Bone marrow (tissue), 2 donors: Measurements from ENCODE around the gene TSPAN14.

ENCODE experiments used
- DNase-seq, 2 donors: peaks; one replicate each; lab custom pipeline; 2025; lab: John Stamatoyannopoulos, UW

TSPAN14 gene

DNA sequence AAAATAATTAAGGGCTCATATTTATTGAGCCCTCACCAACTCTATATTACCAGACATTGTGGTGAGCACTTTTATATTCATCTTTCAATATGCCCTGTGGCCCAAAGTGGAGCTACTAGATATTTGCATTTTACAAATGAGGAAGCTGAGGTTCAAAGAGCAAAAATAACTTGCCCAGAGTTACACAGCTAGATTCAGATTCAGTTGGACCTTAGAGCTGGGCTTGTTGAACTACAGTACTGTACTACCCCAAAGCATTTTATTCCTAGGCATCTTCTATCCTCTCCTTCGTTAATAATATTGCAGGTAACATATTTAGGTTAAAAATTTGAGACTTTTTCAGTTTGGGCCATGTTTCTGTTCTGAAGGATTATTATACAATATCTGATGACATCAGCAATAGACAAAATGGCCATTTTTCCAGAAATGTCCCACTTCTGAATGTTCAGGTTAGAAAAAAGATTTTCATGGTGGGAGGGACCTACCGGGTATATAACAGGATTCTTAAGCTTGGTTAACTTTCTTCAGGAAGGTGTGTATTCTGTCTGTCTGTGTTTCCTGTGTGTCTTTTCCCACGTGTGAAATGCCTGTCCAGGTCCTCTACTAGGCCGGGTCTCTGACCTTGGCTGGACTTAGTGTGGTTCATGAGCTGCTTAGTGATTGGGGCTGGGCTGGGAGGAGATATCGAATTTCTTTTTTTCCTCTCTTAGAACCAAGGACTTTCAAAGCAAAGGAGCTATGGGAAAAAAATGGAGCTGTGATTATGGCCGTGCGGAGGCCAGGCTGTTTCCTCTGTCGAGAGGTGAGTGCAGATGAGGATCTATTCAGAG, 32.2 kb upstream of the TSPAN14 start:
- DNase-seq, result no peak

DNA sequence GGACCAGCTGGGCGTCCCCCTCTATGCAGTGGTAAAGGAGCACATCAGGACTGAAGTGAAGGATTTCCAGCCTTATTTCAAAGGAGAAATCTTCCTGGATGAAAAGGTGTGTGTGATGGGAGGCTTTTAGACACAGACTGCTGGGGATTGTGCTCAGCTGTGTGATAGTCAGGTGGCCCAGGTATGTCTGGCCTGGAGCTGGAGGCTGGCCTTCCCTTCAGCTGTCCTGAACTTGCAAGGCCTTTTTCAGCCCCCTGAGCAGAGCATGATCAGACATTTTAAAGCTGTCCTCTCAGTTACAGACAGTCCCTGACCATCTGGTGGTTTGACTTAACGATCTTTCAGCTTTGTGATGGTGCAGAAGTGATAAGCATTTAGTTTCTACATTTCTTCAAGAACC, 28.2 kb upstream of the TSPAN14 start:
- DNase-seq, result no peak

DNA sequence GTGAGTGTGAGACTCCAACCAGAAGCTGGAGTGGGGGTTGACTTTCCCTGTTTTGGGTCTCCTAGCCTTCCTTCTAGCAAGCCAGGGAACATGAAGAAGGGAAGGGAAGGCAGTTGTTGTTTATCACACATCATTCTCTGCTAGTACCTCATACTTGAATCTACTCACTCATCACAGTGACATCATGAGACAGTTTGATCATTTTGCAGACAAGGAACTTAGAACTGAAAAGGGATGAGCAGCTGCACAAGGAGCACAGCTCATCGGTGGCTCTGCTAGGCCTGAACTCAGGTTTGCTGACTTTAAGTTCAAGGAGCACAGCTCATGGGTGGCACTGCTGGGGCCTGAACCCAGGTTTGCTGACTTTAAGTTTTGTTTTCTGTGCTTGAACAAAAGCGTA, 26.6 kb upstream of the TSPAN14 start:
- DNase-seq, result no peak

DNA sequence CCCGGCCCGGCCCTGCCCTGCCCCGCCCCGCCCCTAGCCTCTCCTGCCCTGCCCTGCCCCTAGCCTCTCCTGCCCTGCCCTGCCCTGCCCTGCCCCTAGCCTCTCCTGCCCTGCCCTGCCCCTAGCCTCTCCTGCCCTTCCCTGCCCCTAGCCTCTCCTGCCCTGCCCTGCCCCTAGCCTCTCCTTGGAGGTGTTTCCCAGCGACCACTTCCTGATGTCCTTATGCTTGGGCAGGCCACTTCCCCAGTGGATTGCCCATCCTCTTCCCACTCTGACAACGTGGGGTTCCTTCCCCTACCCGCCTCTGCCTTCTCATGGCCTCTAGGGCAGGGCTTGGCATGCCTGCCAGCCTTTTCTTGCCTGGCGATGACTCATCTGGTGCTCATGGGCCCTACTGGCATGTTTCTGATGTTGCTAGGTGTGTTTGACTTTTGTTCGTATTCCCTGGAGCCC, 24.6 kb upstream of the TSPAN14 start:
- DNase-seq, result no peak

DNA sequence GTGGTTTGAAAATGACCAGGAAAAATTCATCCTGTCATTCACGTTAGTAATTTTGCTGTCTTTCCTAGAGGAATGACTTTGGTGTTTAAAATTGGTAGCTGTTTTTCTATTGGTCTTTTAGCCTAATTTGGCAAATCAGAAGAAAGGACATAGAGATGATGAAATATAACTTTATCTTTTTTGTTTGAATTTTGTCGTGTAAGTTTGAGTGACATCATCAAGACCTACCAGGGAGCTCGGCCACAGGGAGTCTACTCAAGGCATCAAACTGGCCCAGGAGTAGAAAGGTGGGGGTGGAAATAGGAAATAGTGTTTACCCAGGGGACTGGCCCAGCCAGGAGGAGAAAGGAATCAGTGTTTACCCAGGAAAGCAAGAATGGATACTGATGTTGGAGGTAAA, 21.0 kb upstream of the TSPAN14 start:
- DNase-seq, result no peak

DNA sequence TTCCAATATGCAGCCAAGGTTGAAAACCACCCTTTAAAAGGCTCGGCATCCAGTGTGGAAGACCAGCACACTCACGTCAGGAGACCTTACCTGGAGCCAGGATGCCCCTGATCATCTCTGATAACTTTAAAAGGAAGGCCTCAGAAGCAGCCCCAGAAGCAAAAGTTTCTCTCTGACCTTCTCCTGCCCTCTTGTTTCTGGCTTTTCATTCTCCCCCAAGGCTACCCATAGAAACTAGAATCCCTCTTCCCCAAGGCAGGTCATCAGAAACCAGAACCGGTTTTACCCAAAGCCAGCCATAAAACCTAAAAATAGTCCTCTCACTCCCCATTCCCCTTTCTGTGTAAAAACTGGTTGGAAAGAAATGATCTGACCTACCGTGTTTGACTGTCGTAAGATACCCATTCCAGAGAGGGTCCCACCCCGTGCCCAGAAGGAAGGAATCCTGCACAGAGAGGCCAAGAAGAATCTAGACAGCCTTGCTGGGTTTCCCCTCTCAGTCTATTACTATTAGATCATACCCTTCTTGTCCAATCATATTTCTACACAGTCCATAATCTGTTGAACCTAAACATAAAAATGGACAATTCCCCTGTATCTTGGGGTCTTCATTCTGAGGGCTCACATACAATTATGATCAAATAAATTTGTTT, 17.5 kb upstream of the TSPAN14 start:
- DNase-seq, result no peak

DNA sequence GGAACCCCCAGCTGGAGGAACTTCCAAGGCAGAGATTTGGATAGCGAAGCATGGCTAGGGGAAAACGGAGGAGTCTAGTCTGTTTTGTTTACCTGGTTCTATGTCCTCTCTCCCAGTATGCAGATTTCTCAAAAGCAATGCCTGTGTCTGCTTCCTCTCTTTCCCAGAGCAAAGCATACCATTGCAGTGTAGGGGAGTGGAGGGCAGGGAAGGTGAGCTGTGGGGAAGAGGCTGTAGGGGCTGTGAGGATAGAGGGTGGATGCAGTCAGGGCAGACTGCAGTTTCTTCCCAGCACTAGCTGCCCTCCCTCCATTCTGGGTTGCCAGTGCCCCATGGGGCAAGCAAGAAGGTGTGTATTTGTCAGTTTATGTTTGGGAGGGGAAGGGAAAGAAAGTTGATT, 16.9 kb upstream of the TSPAN14 start:
- no peak for DNase-seq

DNA sequence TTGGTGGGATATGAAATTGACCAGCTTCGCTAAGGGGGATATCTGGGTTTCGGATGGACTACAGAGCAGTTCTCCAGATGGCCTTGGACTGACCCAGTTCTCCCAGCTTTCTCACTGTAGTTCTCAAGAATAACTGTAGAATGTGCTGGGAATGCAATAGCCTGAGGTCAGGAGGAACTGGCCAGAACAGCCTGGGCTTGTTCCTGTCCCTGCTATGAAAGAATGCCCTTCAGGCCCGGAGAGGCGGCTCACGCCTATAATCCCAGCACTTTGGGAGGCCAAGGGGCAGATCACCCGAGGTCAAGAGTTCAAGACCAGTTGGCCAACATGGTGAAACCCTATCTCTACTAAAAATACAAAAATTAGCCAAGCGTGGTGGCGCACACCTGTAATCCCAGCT, 12.3 kb upstream of the TSPAN14 start:
- DNase-seq, result no peak

DNA sequence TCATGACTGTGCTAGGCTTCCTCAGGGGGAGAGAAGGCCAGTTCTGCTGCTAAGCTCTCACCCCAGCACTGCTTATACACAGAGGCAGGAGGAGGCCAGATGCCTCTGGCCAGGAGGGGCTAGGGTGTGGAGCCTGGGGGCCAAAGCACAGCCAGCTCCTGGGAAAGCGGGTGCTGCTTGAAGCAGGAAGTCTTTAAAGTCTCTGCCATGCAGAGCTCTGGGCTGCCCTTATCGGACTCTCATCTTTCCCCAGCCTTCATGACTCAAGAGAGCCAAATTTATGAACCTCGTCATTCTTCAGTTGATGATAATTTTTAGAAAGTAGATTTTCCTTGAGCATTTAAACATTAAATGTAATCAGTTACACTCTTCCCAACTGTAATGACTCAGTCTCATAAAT, 11.2 kb upstream of the TSPAN14 start:
- DNase-seq, result peak in 1 of 2 donors; percentile 35

DNA sequence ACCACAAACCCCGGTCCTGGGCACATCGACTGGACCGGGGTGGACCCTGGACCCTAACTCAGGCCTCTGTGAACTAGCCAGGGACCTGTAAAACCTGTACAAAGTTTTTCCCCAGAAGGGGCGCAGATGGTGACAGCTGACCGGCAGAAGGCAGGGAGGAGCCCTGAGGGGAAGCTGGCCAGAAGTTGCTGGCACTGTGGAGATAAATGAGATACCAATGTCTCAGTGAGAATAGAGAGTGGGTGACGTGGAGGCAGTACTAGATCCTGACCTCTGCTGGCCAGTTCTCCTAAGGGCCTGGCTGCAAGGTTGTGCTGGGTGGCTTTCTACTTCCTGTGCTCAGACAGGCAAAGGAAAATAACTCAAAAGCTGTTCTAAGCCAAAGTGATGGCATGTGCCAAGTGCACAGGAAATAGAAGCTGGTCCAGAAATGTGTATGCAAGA, 10.6 kb upstream of the TSPAN14 start:
- DNase-seq, result peak in 1 of 2 donors; percentile 55

DNA sequence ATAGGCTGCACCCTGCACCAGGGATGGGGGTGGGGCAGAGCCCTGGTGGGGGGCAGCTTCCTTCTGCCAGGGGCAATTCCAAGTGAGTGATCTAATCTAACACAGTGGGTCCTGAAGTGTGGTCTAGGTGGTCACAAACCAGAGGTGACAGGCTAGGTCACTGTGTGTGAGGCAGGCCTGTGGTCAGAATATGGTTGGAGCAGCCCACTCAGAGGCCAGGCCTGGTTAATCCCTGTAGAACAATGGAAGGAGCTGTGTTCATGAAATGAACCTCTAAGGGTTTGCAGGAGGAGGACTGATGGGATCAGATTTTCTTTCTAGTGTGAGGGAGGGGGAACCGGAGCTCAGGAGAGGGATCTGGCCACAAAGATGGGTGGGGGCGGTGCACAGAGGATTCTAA, 10.0 kb upstream of the TSPAN14 start:
- no peak for DNase-seq

DNA sequence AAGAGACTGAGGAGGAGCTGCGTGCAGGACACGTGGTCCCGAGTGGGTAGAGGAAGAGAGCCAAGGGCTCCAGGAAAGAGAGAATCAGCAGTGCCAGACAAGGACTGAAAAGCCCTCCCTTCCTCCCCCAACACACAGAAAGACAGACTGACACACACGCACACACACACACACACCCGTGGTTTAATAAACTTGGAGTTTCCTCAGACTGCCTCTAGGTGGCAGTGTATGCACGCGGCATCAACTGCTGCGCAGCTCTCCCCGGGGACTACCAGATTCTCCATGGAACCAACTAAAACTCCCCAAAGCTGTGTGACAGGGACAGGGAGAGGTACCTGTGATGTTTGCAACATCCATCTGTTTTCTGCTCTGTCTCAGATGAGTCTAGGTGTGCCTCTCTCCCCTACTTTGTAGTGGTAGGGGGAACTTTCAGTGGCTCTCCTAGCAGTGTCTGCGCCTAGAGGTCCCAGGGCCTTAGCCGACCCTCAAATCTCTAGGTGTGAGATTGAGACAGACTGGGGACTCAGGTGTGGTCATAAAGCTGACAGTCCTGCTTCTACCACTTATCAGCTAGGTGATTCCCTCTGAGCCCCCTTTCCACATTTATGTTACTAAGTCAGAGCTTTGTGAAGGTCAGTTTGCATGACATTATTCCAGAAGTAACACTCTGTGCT, 9.3 kb upstream of the TSPAN14 start:
- peak; percentile 35 to 86 for DNase-seq

DNA sequence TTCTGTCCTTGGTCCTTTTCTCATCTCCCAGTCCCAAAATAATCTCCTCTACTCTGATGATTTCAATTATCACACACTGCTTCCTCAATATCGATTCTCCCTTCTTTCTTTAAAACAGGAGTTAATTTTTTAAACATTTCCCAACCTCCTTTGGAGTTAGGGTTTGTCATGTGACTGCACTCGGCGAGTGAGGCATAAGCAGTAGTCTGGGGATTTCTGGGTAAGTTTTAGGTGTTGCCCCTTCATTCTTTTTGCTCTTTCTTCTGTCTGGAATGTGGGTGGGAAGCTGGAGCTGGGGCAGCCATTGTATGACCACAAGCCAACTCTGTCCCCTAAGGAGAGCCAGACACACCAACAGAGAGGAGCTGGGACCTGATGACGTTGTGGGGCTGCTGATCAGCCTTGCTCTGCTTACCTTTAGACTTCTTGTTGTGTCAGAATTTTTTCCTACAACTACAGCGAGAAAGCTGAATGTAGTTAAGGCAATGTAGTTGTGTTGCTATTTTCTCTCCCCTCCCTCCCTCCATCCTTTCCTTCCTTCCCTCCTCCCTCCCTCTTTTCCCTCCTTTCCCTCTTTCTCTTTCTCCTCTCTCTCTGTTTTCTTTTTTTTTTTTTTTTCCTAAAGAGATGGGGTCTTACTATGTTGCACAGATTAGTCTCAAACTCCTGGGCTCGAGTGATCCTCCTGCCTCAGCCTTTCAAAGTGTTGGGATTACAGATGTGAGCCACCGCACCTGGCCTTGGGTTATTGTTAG, 6.5 kb upstream of the TSPAN14 start:
- no peak for DNase-seq

DNA sequence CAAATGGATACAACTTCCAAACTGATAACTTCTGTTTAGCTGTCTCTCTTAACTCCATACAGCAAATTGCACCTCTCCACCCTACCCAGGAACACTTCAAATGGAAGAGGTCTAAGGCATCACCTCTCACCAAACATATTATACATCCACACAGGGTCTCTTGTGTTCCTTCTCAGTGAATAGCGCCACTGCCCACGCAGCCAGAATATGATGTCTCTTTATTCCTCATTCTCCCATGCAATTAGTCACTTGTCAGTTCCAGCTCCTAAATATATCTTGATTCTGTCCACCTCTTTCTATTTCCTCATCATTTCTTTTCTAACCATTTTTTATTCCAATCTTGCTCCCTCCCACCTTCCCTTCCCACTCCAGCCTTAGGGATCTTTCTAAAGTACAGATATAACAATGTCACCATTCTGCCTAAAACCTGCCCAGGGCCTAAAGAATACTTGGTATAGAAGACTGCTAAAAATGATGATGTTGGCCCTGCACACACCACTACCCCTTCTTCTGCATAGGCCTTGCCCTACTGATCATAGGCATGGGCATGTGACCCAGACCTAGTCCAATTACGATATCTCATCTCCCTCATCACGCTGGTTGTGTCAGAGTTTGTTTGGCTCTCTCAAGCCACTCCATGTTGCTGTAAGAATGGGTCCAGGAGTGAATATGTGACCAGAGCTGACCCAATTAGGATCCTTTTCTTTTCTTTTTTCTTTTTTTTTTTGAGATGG, 5.7 kb upstream of the TSPAN14 start:
- DNase-seq, result no peak

DNA sequence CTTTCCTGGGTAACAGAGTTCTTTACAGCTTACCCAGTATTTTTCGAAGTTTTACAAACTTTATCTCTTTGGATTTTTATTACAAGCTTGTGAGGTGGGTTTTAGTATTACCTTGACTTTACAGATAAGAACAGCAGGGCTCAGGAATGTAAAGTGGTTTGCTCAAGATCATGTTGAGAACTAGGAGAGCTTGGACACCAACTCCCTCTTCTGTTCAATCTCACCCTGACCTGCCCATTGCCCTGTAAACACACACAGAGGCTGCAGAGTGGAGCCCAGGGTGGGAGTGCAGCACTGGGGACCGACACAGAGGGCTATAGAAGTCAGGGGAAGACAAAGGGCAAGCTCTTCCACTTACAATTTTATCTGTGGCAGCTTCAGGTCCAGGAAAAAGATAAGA, 4.6 kb upstream of the TSPAN14 start:
- DNase-seq, result no peak

DNA sequence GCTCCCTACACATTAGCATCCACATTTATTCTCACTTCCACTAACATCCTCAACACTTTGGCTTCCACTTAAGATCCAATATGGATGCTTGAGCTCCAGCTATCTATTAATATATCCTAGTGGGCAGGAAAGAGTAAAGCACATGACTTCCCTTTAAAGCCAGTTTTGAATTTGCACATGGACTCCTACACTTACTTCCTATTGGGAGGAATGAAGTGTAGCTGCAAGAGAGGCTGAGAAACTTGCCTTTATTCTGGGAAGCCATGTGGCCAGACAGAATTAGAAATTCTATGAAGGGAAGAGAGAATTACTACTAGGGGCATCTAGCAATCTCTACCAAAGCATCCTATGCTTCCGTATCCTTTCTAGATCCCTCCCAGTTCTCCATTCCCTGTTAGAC, 3.0 kb upstream of the TSPAN14 start:
- no peak for DNase-seq

DNA sequence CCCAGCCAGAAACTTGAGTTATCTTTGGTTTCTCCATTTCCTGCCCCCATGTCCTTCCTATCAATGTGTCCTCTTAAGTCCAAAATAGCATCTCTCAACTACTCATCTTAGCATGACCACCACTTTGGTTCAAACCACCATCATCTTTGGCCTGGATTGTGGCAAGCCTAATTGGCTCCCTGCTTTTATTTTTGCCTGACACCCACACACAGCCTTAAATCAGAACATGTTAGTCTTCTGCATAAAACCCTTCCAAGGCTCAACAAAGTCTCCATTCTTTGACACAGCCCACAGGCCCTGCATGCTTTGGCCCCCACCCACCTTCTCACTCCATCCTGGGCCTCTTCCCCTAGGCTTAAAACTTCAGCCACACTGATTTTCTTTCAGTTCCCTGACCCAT, 2.0 kb upstream of the TSPAN14 start:
- no peak for DNase-seq

DNA sequence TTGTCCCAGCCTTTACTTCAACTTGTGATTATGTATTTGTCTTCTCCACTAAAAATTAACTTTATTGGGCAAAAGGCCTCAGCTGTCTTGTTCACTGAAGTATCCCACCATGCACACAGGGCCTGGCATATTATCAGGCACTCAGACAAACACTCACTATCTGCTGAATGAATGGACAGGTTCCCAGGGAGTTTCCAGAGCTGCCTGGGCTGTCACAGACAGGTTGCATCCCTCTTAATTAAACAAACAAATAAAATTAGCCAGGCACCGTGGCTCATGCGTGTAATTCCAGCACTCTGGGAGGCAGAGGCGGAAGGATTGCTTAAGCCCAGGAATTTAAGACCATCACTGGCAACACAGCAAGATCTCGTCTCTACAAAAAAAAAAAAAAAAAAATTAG, 1.5 kb upstream of the TSPAN14 start:
- no peak for DNase-seq

DNA sequence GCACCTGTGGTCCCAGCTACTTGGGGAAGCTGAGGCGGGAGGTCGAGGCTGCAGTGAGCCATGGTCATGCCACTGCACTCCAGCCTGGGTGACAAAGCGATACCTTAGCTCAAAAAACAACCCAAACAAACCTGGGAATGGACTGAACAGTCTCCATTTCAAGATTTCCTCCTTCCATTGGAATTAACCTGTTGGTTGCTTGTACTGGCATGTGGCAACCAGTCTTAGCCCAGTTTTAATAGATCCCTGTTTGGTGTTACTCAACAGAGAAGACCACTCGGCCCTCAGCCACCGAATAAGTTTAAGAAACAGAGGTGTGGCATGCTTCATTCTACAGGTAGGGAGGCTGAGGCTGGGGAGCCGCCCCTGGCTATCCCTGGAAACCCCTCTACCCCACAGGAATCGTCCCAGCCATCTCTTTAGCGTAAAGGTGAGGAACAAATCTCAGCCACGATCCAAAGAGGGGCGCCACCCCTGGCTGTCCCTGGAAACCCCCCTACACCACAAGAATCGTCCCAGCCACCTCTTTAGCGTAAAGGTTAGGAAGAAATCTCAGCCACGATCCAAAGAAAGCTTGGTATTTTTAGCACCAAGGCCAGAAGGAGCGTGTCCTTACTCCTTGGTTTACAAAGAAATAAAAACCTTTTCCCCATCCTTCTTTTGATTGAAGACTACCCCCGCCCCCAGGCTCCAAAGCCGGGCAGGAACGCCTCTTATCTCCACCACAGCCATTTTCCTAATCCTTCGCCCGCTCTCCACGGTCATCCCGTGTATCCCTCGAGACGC, 861 bp upstream of the TSPAN14 start:
- no peak for DNase-seq

DNA sequence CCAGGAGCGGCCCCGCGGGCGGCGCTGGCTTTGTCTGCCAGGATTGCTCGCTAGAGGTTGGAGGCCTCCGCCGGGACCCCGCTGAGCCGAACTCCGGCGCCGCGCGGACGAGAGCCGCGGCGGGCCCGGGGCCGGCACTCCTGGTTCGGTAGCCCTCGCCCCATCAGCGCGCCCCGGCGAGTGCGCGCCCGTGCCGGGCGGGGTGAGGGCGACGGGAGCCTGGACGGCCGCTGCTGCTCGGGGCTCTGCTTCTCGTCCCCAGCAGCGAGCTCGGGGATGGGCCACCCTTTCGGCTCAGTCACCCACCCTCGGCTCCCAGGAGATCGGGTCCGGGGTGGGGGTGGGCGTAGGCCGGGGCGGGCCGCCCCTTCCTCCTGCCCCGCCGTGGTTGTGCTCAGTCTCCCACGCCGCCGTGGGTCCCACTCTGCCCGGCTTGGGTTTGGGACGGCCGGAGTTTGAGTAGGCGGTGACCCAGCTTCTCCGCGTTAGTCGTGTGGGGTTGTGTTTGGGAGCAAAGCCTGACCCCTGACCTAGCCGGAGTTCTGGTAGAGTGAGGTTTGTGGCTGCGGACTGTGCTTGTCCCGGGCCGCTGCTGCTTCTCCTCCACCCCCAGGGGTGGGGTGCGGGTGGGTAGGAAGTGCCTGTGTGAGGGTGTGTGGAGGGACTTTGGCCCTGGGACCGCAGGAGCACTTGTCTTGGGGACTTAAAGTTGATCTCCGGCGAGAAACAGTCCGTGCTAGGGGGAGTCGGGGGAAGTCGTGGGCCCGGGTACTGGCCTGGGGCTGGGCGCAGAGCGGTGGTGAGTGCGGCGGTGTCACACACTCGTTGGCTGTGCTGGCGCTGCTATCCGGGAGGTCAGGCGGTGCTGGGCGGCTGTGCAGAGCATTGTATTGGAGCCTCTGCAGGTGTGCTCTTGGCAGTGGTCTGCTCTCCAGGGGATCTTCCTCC, 677 bp downstream of the TSPAN14 start:
- DNase-seq, result peak in 1 of 2 donors; percentile 28
